Left lung (tissue), 10 donors: Measurements from ENCODE around the gene ACTRT2. TPM values are rescaled to one million over a fixed set of nuclear protein-coding genes. Genes with fewer than 3 reads are reported as not detected.
A peak's percentile ranks its signal among the peaks of the same experiment; 100 is the strongest.

Experiments used
- ATAC-seq: fragments of 200-7000 bp; cut with Tn5 transposase; one replicate; pipeline ENCODE4 v1.9.1; 2020; ENCODE audit warnings: moderate library complexity
- DNase-seq, 4 donors: peaks; one replicate each; pipeline ENCODE4 v3.0.0-alpha.2; 2013 to 2020
- H3K27ac ChIP-seq, 2 donors: fragments of 200-600 bp; sonication (generic) in 1 of 2; one replicate each; pipeline versions ENCODE4 v1.5.0 to v1.8.0; 2020 to 2021
- H3K27me3 ChIP-seq, 2 donors: fragments of 200-600 bp; sonication (generic) in 1 of 2; one replicate each; pipeline versions ENCODE4 v1.5.0 to v1.8.0; 2020 to 2021
- H3K36me3 ChIP-seq, 2 donors: fragments of 200-600 bp; sonication (generic) in 1 of 2; one replicate each; pipeline versions ENCODE4 v1.5.0 to v1.8.0; 2020 to 2021
- H3K4me1 ChIP-seq, 2 donors: fragments of 200-600 bp; one replicate each; pipeline ENCODE4 v1.8.0; 2021
- H3K4me3 ChIP-seq, 2 donors: fragments of 200-600 bp; sonication (generic) in 1 of 2; one replicate each; pipeline versions ENCODE4 v1.5.0 to v1.8.0; 2020 to 2021; ENCODE audit warnings: mild to moderate bottlenecking in 1 of 2
- H3K9me3 ChIP-seq, 2 donors: fragments of 200-600 bp; sonication (generic) in 1 of 2; one replicate each; pipeline versions ENCODE4 v1.5.0 to v1.8.0; 2020 to 2021
- CTCF ChIP-seq, 2 donors: fragments of 200-600 bp; sonication (generic) in 1 of 2; IDR thresholded peaks; one replicate each; pipeline versions ENCODE4 v1.5.0 to v1.8.0; 2021; ENCODE audit warnings: antibody characterized with exemption in 2 of 2
- intact Hi-C, 2 donors: fragments of 100-400 bp; cut with DNase I; formaldehyde crosslinking; loops; one replicate each; pipeline versions ENCODE4 v1.11.2 to v1.14.2; 2022
- polyA plus RNA-seq, 6 donors: library from polyadenylated mRNA; unstranded; fragments of 120-200 nt; gene quantifications; one replicate each; pipeline ENCODE4 v1.2.1, GENCODE V29; 2013; ENCODE audit not compliant: insufficient read length in 6 of 6
- total RNA-seq, 2 donors: library from RNA; stranded (reverse); fragmentation: NEBNext Ultra II Directional; extraction: Animal tissue kit (Norgen Biotek cat#: 25700); gene quantifications; one replicate each; pipeline ENCODE4 v1.2.1, GENCODE V29; 2021
- donor health status: DM: no; HTN: yes; CAD: no.
- donor health status: DM: no; HTN: no; CAD: no.

ACTRT2 gene
- total and polyA plus RNA-seq, 8 donors: not detected

DNA sequence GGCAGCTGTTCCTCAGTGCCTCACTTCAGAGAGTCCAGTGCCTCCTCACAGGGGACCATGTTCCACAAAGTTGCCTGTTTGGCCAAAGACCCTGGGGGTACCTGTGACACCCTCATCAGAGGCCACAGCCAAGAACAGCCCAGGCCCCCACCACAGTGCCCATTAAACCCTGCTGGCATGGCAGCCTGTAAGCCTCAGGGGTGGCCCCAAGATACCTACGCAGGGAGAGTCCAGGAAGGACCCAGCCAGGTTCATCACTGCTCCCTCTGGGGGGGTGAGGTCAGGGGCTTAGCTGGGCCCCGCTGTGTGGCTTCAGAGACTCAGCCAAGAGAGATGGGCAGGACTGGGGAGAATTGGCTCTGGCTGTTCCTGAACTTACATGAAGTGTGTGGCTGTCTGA is 28.6 kb downstream of the ACTRT2 start:
- intact Hi-C loops: no loop called here
- ATAC-seq (no peak), DNase-seq (peak in 1 of 4 donors; percentile 31)
- H3K27ac ChIP-seq: no peak overlapping the region
- no peaks in the 10 kb centered on the region for H3K4me1 ChIP-seq
- no peaks in the 10 kb centered on the region for H3K9me3 ChIP-seq
- H3K27me3 ChIP-seq: peaks cover 0 to 33% of the 10 kb centered on the region in 2 donors
- TF ChIP-seq CTCF (IDR thresholded peaks at IDR 0.05): no peak
- no peak overlapping the region for H3K4me3 ChIP-seq
- H3K36me3 ChIP-seq: no peaks in the 10 kb centered on the region

DNA sequence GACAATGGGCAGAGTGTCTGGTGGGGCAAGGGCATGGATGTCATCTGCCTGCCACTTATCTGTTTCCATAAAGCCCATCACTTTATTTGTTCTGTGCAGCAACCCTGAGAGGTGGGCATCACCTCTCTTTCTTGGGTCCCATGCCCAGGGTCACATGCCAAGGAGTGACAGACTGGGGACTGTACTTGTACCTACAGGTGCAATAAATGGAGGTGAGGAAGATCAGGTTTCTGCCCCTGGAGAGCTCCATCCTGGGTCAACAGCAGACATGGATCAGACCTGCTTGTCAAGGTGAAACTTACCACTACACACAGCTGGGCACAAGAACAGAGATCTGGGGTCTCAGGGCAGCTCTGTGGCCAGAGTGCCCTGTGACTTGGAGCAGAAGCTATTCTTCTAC is 29.3 kb downstream of the ACTRT2 start:
- ATAC-seq (no peak), DNase-seq (no peak)
- TF ChIP-seq CTCF (IDR thresholded peaks at IDR 0.05): no peak
- Histone ChIP-seq H3K4me1 (no peaks in the 10 kb centered on the region), H3K27me3 (peaks cover 0 to 39% of the 10 kb centered on the region in 2 donors), H3K9me3 (no peaks in the 10 kb centered on the region), H3K4me3 (no peak overlapping the region), H3K36me3 (no peaks in the 10 kb centered on the region), H3K27ac (no peak overlapping the region)
- intact Hi-C loops: no loop called here

DNA sequence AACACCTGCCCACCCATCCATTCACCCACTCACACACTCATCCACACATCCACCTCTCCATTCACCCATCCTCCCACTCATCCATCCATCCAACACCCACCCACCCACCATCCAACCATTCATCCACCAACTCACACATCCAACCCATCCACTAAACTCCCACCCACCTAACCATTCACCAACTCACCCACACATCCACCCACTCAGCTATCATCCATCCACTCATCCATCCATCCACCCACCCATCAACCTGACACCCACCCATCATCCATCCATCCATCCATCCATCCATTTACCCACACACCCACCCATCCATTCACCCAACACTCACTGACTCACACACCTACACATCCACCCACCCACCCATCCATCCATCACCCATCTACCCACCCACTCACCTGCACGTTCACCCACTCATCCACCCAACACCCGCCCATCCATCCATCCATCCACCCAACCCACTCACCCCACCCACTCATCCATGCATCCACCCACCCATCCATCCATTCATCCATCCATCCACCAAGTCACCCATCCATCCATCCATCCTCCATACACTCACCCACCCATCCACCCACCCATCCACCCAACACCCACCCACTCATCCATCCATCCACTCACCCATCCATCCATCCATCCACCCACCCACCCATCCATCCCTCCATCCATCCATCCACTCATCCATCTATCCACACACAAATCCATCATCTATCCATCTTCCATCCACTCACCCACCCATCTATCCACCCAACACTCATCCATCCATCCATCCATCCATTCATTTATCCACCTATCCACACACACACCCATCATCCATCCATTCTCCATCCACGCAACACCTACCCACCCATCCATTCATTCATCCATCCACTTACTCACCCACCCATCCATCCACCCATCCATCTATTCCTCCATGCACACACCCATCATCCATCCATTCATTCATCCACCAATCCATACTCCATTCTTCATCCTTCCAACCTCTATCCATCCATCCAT is 30.3 kb downstream of the ACTRT2 start:
- no peak for TF ChIP-seq CTCF (IDR thresholded peaks at IDR 0.05)
- H3K4me1 ChIP-seq: no peaks in the 10 kb centered on the region
- no peak overlapping the region for H3K4me3 ChIP-seq
- H3K9me3 ChIP-seq: no peaks in the 10 kb centered on the region
- no peak overlapping the region for H3K27ac ChIP-seq
- H3K27me3 ChIP-seq: peaks cover 0 to 39% of the 10 kb centered on the region in 2 donors
- ATAC-seq (no peak), DNase-seq (no peak)
- H3K36me3 ChIP-seq: no peaks in the 10 kb centered on the region
- intact Hi-C loops: no loop called here

GRCh38 chr1:3052501-3052900 is 31.2 kb downstream of the ACTRT2 start:
- intact Hi-C loops: no loop called here
- Histone ChIP-seq H3K36me3 (no peaks in the 10 kb centered on the region), H3K27me3 (peaks cover 0 to 39% of the 10 kb centered on the region in 2 donors), H3K4me1 (no peaks in the 10 kb centered on the region), H3K27ac (no peak overlapping the region), H3K9me3 (no peaks in the 10 kb centered on the region), H3K4me3 (no peak overlapping the region)
- no peak for TF ChIP-seq CTCF (IDR thresholded peaks at IDR 0.05)
- ATAC-seq (no peak), DNase-seq (peak in 2 of 4 donors; percentile 11 to 45)

DNA sequence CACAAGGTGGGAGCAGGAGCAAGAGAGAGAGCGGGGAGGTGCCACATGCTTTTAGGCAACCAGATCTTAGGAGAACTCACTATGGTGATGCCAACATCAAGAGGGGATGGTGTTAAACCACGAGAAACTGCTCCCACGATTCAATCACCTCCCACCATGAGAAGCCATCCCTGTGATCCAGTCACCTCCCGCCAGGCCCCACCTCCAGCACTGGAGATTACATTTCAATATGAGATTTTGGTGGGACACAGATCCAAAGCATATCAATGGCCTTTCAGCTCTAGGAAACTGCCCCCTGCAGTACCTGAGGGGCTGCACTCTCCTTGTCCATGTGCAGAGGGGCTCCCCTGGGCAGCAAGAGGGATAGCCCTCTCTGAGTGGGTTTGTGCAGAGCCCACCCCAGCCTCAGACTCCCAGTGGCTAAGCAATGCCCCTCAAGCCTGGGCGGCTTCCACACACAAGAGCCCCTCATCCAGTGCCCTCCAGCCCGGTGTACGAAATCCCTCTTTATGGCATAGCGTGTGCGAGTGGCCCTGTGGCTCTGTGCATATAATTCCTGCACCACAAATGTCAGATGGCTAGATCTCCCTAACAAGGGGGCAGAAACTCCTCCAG is 32.2 kb downstream of the ACTRT2 start:
- H3K4me3 ChIP-seq: no peak overlapping the region
- H3K27ac ChIP-seq: no peak overlapping the region
- no peak for ATAC-seq
- TF ChIP-seq CTCF (IDR thresholded peaks at IDR 0.05): no peak
- H3K4me1 ChIP-seq: no peaks in the 10 kb centered on the region
- intact Hi-C loops: no loop called here
- H3K9me3 ChIP-seq: no peaks in the 10 kb centered on the region
- H3K27me3 ChIP-seq: peaks cover 0 to 39% of the 10 kb centered on the region in 2 donors
- peak in 1 of 4 donors; percentile 16 for DNase-seq
- H3K36me3 ChIP-seq: no peaks in the 10 kb centered on the region
